HUES6 (cell line): ENCODE results near the gene GLP1R.
"Not testable (repeated sequence)": the region's sequence is repeated elsewhere in the genome, so short reads cannot be mapped to it uniquely, and the experiment has no call there.

Experiments
- H3K27ac ChIP-seq: 2 replicates; pipeline ENCODE4 v1.7.0; 2013; ENCODE audit warnings: low read depth, mild to moderate bottlenecking, low read length, inconsistent platforms
- H3K27me3 ChIP-seq: 2 replicates; pipeline ENCODE4 v1.6.1; 2013; ENCODE audit warnings: low read length; ENCODE audit not compliant: control insufficient read depth, insufficient read depth
- H3K36me3 ChIP-seq: 2 replicates; pipeline ENCODE4 v1.6.1; 2013; ENCODE audit warnings: low read length; ENCODE audit not compliant: control insufficient read depth, insufficient read depth
- H3K4me1 ChIP-seq: 2 replicates; pipeline ENCODE4 v1.6.1; 2013; ENCODE audit warnings: low read length; ENCODE audit not compliant: control insufficient read depth, insufficient read depth
- H3K4me3 ChIP-seq: 2 replicates; pipeline ENCODE4 v1.5.1; 2013; ENCODE audit warnings: low read depth, low read length
- H3K9ac ChIP-seq: one replicate; pipeline ENCODE4 v1.6.1; 2013; ENCODE audit warnings: mild to moderate bottlenecking, low read length
- H3K9me3 ChIP-seq: 2 replicates; pipeline ENCODE4 v1.6.1; 2013; ENCODE audit warnings: low read depth, low read length; ENCODE audit not compliant: control insufficient read depth, insufficient read depth

The GLP1R gene

GRCh38 chr6:39130691-39131090 lies 82.1 kb downstream of the GLP1R start:
- no peak overlapping the region for H3K4me3 ChIP-seq
- H3K27me3 ChIP-seq = no peaks in the 10 kb centered on the region
- peaks cover 4% of the 10 kb centered on the region; the same call in 1 of the 2 replicates for H3K36me3 ChIP-seq
- H3K27ac ChIP-seq = no peak overlapping the region
- H3K9me3 ChIP-seq = peaks cover 10% of the 10 kb centered on the region; the same call in 1 of the 2 replicates
- peaks cover 8% of the 10 kb centered on the region; the same call in 1 of the 2 replicates for H3K4me1 ChIP-seq
- no peak overlapping the region for H3K9ac ChIP-seq

- H3K4me3 ChIP-seq, H3K9ac ChIP-seq, H3K36me3 ChIP-seq, H3K27ac ChIP-seq, H3K27me3 ChIP-seq, H3K4me1 ChIP-seq, H3K9me3 ChIP-seq: not testable (repeated sequence)
These were observed 86.2 kb downstream of the GLP1R start for GRCh38 chr6:39134761-39135160.

DNA sequence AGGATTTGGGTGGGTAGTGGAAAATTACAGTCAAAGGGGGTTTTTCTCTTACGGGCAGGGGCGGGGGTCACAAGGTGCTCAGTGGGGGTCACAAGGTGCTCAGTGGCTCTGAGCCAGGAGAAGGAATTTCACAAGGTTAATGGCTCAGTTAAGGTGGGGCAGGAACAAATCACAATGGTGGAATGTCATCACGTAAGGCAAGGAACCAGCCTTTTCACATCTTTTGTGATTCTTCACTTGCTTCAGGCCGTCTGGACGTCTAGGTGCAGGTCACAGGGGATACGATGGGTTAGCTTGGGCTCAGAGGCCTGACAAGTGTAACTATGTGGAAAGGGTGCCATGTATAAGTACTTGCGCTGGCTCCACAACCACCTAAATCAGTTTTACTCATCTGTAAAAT lies 87.6 kb downstream of the GLP1R start:
- not testable (repeated sequence) for H3K4me1 ChIP-seq, H3K4me3 ChIP-seq, H3K9ac ChIP-seq, H3K27ac ChIP-seq, H3K36me3 ChIP-seq, H3K27me3 ChIP-seq, H3K9me3 ChIP-seq

DNA sequence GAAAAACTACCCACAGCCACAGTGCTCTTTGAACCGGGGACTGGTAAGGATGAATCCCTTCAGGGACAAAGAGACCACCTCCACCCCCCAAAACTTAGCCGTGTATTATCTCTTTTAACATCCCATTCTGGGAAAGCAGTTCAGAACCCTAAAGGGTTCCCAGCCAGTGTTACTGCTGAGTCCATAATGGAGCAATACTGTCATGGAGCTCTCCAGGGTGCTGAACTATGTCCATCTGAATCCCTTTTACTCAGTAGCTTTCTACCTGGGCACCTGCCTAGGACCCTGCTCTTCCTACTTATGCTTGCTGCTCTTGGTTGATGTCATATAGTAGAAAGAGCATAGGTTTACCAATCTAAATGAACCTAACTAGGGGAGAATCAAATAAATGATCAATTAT lies 88.7 kb downstream of the GLP1R start:
- Histone ChIP-seq H3K36me3 (peaks cover 4% of the 10 kb centered on the region; the same call in 1 of the 2 replicates), H3K4me3 (no peak overlapping the region), H3K4me1 (0 out of 2 replicates have a peak, but pooled peaks cover 2% of the 10 kb centered on the region), H3K9me3 (peaks cover 4% of the 10 kb centered on the region; the same call in 1 of the 2 replicates), H3K27ac (no peak overlapping the region), H3K27me3 (no peaks in the 10 kb centered on the region), H3K9ac (no peak overlapping the region)
